Measurements from ENCODE around the gene KLF5. TPM values are rescaled to one million over a fixed set of nuclear protein-coding genes. Genes with fewer than 3 reads are reported as not detected.
"Not testable (repeated sequence)": the region's sequence is repeated elsewhere in the genome, so short reads cannot be mapped to it uniquely, and the experiment has no call there.

KLF5 gene
- total RNA-seq, 1 donor from 2014 or later = 1.3 TPM

- no peak for DNase-seq (ENCODE audit: low spot score in 2 of 2)
- Histone ChIP-seq H3K36me3 (no peaks in the 10 kb centered on the region), H3K4me3 (no peak overlapping the region), H3K4me1 (no peaks in the 10 kb centered on the region), H3K27me3 (no peaks in the 10 kb centered on the region), H3K9me3 (peaks cover 3 to 5% of the 10 kb centered on the region in 2 donors), H3K27ac (no peak overlapping the region)
- intact Hi-C loops (cut with DNase I) = no loop called here
- TF ChIP-seq CTCF (IDR thresholded peaks at IDR 0.05) = no peak
Measured at GRCh38 chr13:73089213-73089612, 30.4 kb downstream of the KLF5 start.

- H3K9me3 ChIP-seq = peaks cover 3 to 5% of the 10 kb centered on the region in 2 donors
- H3K27me3 ChIP-seq = no peaks in the 10 kb centered on the region
- no peak for DNase-seq (ENCODE audit: low spot score in 2 of 2)
- TF ChIP-seq CTCF (IDR thresholded peaks at IDR 0.05) = no peak
- no peak overlapping the region for H3K27ac ChIP-seq
- intact Hi-C loops (cut with DNase I) = no loop called here
- no peak overlapping the region for H3K4me3 ChIP-seq
- H3K4me1 ChIP-seq = no peaks in the 10 kb centered on the region
- H3K36me3 ChIP-seq = no peaks in the 10 kb centered on the region
Measured at GRCh38 chr13:73090116-73090822, 31.5 kb downstream of the KLF5 start.

- Histone ChIP-seq H3K4me1 (no peaks in the 10 kb centered on the region), H3K9me3 (peaks cover 3 to 5% of the 10 kb centered on the region in 2 donors), H3K36me3 (no peaks in the 10 kb centered on the region), H3K4me3 (no peak overlapping the region), H3K27ac (no peak overlapping the region), H3K27me3 (no peaks in the 10 kb centered on the region)
- DNase-seq (ENCODE audit: low spot score in 2 of 2) = no peak
- TF ChIP-seq CTCF (IDR thresholded peaks at IDR 0.05) = no peak
- intact Hi-C loops (cut with DNase I) = no loop called here
Measured at GRCh38 chr13:73090823-73091187, 32.0 kb downstream of the KLF5 start.

GRCh38 chr13:73092829-73093228, 34.0 kb downstream of the KLF5 start:
- H3K27me3 ChIP-seq = no peaks in the 10 kb centered on the region
- peaks cover 3 to 5% of the 10 kb centered on the region in 2 donors for H3K9me3 ChIP-seq
- no peak overlapping the region for H3K4me3 ChIP-seq
- no peaks in the 10 kb centered on the region for H3K36me3 ChIP-seq
- no peaks in the 10 kb centered on the region for H3K4me1 ChIP-seq
- no peak for DNase-seq (ENCODE audit: low spot score in 2 of 2)
- intact Hi-C loops (cut with DNase I) = no loop called here
- TF ChIP-seq CTCF (IDR thresholded peaks at IDR 0.05) = no peak
- no peak overlapping the region for H3K27ac ChIP-seq

- H3K36me3 ChIP-seq = no peaks in the 10 kb centered on the region
- H3K4me1 ChIP-seq = no peaks in the 10 kb centered on the region
- no peaks in the 10 kb centered on the region for H3K27me3 ChIP-seq
- TF ChIP-seq CTCF (IDR thresholded peaks at IDR 0.05) = no peak
- H3K27ac ChIP-seq = no peak overlapping the region
- H3K9me3 ChIP-seq = no peaks in the 10 kb centered on the region
- H3K4me3 ChIP-seq = no peak overlapping the region
- intact Hi-C loops (cut with DNase I) = no loop called here
- DNase-seq (ENCODE audit: low spot score in 2 of 2) = no peak
Measured at GRCh38 chr13:73096173-73096572, 37.4 kb downstream of the KLF5 start.

- Histone ChIP-seq H3K27me3 (no peaks in the 10 kb centered on the region), H3K4me3 (no peak overlapping the region), H3K4me1 (no peaks in the 10 kb centered on the region), H3K27ac (no peak overlapping the region), H3K9me3 (no peaks in the 10 kb centered on the region), H3K36me3 (no peaks in the 10 kb centered on the region)
- no peak for TF ChIP-seq CTCF (IDR thresholded peaks at IDR 0.05)
- intact Hi-C loops (cut with DNase I) = no loop called here
- no peak for DNase-seq (ENCODE audit: low spot score in 2 of 2)
Measured at GRCh38 chr13:73096638-73097037, 37.8 kb downstream of the KLF5 start.

GRCh38 chr13:73100781-73101180, 42.0 kb downstream of the KLF5 start:
- H3K4me3 ChIP-seq; H3K27me3 ChIP-seq; H3K4me1 ChIP-seq; H3K9me3 ChIP-seq; H3K27ac ChIP-seq; H3K36me3 ChIP-seq; DNase-seq (ENCODE audit: low spot score in 2 of 2); intact Hi-C loops (cut with DNase I): not testable (repeated sequence)

All from ascending aorta (tissue), 2 donors.